Cardiac fibroblast (primary cell): ENCODE measurements around the gene TDRD7.

Source experiments
- DNase-seq, 2 donors: peaks; one replicate each; pipeline versions ENCODE4 v3.0.0 to v3.0.0-alpha.2; 2010; ENCODE audit warnings: low read depth in 2 of 2
- H3K4me3 ChIP-seq, 2 donors: replicated peaks in 1 of 2; 1 replicate in 1 of 2; 2 replicates in 1 of 2; pipeline ENCODE4 v1.5.1; 2011; ENCODE audit warnings: low read depth in 2 of 2, low read length in 2 of 2, mild to moderate bottlenecking in 2 of 2, moderate library complexity in 1 of 2
- TF ChIP-seq, protein P1 (sequence below): IDR thresholded peaks from one replicate; pipeline ENCODE4 v1.5.1; 2011; ENCODE audit warnings: low read depth, mild to moderate bottlenecking, low read length, inconsistent platforms

The TDRD7 gene

DNA sequence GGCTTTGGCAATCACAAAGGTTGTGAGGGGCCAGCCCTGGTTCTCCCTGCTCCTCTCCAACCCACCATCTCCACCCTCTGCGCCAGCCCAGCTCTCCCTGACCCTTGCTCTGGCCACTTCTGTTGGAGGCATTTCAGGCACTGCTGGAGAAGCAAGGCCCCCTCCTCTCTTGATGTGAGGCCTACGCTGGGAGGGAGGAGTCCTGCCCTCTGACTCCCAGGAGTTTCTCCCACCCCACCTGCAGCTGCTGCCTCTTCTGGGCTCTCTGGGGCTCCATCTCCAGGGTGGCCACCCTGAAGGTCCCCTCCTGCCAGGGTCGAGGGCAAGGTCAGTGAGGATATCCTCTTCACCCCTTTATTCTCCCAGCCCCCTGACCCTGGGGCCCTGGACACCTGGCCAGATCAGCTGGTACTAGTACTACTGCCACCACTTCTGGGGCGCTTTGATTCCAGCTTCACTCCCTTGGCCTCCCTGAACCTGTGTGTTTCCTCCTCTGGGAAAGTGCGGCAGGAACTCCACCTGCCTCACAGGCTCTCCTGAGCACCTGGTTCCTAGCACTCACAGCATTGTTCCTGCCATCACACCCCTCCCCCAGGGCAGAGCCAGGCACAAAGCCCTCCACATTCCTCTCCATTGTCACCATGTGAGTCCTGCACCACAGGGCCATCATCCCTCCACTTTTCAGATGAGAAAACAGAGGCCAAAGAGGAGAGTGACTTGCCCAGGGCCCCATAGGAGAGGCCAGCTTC is 23.8 kb upstream of the TDRD7 start:
- no peak for DNase-seq
- no peak overlapping the region for H3K4me3 ChIP-seq
- TF ChIP-seq, protein P1, sequence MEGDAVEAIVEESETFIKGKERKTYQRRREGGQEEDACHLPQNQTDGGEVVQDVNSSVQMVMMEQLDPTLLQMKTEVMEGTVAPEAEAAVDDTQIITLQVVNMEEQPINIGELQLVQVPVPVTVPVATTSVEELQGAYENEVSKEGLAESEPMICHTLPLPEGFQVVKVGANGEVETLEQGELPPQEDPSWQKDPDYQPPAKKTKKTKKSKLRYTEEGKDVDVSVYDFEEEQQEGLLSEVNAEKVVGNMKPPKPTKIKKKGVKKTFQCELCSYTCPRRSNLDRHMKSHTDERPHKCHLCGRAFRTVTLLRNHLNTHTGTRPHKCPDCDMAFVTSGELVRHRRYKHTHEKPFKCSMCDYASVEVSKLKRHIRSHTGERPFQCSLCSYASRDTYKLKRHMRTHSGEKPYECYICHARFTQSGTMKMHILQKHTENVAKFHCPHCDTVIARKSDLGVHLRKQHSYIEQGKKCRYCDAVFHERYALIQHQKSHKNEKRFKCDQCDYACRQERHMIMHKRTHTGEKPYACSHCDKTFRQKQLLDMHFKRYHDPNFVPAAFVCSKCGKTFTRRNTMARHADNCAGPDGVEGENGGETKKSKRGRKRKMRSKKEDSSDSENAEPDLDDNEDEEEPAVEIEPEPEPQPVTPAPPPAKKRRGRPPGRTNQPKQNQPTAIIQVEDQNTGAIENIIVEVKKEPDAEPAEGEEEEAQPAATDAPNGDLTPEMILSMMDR = no peak

DNA sequence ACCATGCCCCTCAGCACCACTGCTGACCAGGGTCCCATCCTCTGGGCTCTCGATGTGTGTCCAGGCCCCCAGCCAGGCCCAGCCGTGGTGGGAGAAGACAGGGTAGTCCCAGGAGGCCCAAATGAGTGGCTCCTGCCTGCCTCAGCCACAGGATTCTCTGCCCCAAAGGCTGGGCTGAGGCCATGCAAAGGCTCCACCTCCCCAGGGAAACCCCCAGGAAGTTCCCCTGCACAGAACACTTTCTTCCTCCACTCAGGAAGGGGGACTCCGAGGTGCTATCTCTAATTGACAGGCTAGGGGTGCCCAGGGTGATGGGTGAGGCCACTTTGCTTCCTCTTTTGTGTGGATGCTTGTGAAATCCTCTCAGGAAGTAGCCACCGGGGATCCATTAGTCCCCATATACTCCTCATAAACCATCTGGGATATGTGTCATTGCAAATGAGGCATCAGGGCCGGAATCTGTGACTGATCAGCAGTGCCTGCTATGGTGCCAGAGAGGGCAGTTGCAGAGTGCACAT is 23.1 kb upstream of the TDRD7 start:
- H3K4me3 ChIP-seq = no peak overlapping the region
- no peak for DNase-seq
- TF ChIP-seq, protein P1 = no peak

DNA sequence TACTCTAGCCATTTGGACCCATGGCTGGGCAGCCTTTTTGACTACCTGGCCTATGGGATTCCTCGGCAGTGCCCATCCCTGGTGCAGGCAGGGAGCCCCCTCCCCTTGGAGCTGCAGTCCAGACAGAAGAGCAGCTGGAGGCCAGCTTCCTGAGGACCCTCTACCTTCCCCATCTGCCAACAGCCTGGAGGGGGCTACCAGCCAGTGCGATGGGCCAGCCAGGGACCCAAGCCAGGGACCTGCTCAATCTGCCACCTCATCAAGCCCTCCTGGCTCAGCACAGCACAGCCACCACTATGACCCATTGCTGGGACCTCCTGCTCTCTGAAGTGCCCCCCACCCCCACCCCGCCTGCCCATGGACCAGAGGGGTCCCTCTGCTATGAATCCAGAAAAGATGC is 22.6 kb upstream of the TDRD7 start:
- TF ChIP-seq, protein P1 = no peak
- no peak for DNase-seq
- no peak overlapping the region for H3K4me3 ChIP-seq

DNA sequence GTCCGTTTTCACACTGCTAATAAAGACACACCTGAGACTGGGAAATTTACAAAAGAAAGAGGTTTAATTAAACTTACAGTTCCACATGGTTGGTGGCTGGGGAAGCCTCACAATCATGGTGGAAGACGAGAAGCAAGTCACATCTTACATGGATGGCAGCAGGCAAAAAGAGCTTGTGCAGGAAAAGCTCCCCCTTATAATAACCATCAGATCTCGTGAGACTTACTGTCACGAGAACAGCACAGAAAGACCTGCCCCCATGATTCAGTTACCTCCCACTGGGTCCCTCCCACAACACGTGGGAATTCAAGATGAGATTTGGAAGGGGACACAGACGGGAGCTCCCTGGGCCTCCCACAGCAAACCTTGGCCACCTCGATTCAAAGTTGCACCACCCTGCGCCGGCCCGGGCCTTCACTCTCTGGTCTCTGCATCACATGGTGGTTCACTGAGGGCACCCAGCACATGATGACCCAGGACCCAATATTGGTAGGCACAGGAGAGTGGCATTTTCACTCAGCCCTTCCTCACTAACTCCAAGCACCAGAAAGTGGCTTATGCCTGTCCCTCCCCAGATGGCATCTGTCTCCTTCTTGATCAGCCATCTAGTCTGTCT is 21.0 kb upstream of the TDRD7 start:
- TF ChIP-seq, protein P1 = no peak
- no peak overlapping the region for H3K4me3 ChIP-seq
- no peak for DNase-seq

DNA sequence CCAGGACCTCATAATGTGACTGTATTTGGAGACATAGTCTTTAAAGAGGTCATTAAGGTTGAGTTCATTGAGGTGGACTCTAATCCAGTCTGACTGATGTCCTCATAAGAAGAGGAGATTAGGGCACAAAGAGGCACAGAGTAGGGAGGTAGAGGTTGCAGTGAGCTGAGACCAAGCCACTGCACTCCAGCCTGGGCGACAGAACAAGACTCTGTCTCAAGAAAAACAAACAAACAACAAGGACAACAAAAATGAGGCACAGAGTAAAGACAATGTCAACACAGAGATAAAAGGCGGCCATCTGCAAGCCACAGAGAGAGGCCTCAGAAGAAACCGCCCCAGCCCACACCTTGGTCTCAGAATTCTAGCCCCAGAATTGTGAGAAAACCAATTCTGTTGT is 17.0 kb upstream of the TDRD7 start:
- no peak overlapping the region for H3K4me3 ChIP-seq
- DNase-seq = no peak
- TF ChIP-seq, protein P1 = no peak

DNA sequence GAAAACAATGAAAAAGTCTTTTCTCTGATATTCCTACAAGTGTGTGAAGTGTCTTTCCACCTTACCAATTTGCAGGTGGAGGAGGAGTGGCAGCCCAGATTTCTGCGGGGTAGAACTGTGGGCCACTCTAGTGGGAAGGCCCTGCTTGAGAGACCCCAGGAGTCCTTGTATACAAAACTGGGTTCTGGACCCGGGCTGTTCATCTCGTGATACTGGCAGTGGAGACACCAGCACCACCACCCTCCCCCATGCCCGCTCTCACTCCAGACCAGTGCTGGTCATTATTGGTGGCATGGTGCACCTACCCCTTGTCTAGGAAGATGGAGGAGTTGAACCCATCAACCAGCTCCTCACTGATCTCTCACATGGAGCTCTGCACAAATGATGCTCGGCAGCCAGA is 16.2 kb upstream of the TDRD7 start:
- DNase-seq = no peak
- TF ChIP-seq, protein P1 = no peak
- H3K4me3 ChIP-seq = no peak overlapping the region

DNA sequence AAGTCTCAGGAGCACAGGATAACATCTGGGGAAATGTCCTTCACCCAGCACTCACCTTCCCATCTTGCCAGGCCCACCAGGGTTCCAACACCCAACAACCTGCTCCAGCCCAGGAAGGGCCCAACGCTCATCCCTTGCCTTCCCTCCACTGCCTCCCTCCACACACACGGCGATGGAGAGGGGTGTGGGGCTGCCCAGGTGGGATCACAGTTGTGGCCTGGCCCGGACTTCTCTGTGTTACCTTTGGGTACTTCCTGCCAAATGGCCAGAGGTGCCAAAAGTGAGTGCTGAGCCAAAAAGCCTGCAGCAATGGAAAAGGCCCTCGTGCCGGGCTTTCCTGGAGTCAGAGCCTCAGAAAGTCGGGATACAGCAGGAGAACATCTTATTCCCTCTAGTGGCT is 15.6 kb upstream of the TDRD7 start:
- H3K4me3 ChIP-seq = no peak overlapping the region
- TF ChIP-seq, protein P1 = no peak
- no peak for DNase-seq
